B cell (primary cell): ENCODE measurements around the gene OR7D2. TPM values are rescaled to one million over a fixed set of nuclear protein-coding genes. Genes with fewer than 3 reads are reported as not detected.

Experiments
- ATAC-seq: fragments of 200-7000 bp; cut with Tn5 transposase; one replicate; pipeline ENCODE4 v1.10.0; 2021; ENCODE audit warnings: low read depth, mild to moderate bottlenecking, moderate number of reproducible peaks, moderate library complexity
- CTCF ChIA-PET: fragments of 350-600 bp; sonication (Branson Sonifier 250); formaldehyde crosslinking; loops from one replicate; lab custom pipeline; 2021; ENCODE audit warnings: antibody characterized with exemption, inconsistent platforms; lab: Charles Lee
- POLR2A ChIA-PET: fragments of 350-600 bp; sonication (Branson Sonifier 250); formaldehyde crosslinking; loops from one replicate; lab custom pipeline; 2021; ENCODE audit warnings: antibody characterized with exemption; lab: Charles Lee
- DNase-seq: peaks from one replicate; pipeline ENCODE4 v3.0.0; 2013
- H2AFZ ChIP-seq: 2 replicates; pipeline ENCODE4 v1.6.1; 2012; ENCODE audit warnings: mild to moderate bottlenecking, low read depth, low read length; ENCODE audit not compliant: insufficient read depth, poor library complexity, severe bottlenecking
- H3K27ac ChIP-seq, 2 donors: 1 replicate in 1 of 2; 2 replicates in 1 of 2; pipeline ENCODE4 v1.5.1; 2012 to 2013; ENCODE audit warnings: low read length in 2 of 2, mild to moderate bottlenecking in 2 of 2, moderate library complexity in 1 of 2
- H3K27me3 ChIP-seq, 4 experiments: fragments of 200-600 bp in 1 of 4; sonication (generic) in 1 of 4; replicated peaks in 1 of 4; 1 replicate in 2 of 4; 2 replicates in 2 of 4; pipeline versions ENCODE4 v1.6.1 to v1.7.0; 2013 to 2016; ENCODE audit warnings: low read length in 3 of 4, mild to moderate bottlenecking in 2 of 4, mixed read lengths in 1 of 4, moderate library complexity in 1 of 4; ENCODE audit not compliant: insufficient read depth in 4 of 4, control insufficient read depth in 3 of 4; ENCODE audit errors: control extremely low read depth in 1 of 4
- H3K36me3 ChIP-seq, 2 experiments: replicated peaks in 1 of 2; 1 replicate in 1 of 2; 2 replicates in 1 of 2; pipeline versions ENCODE4 v1.6.1 to v1.7.1; 2013; ENCODE audit warnings: low read length in 1 of 2; ENCODE audit not compliant: insufficient read depth in 2 of 2, control insufficient read depth in 1 of 2; ENCODE audit errors: control extremely low read depth in 1 of 2, extremely low read depth in 1 of 2
- H3K4me1 ChIP-seq, 2 donors: fragments of 200-600 bp in 1 of 2; sonication (generic) in 1 of 2; 1 replicate in 1 of 2; 2 replicates in 1 of 2; pipeline versions ENCODE4 v1.5.1 to v1.6.1; 2013 to 2017; ENCODE audit warnings: low read length in 2 of 2; ENCODE audit not compliant: control insufficient read depth in 2 of 2, insufficient read depth in 2 of 2
- H3K4me2 ChIP-seq: replicated peaks from 2 replicates; pipeline ENCODE3; 2012; ENCODE audit warnings: mild to moderate bottlenecking, low read depth, low read length; ENCODE audit not compliant: poor library complexity, severe bottlenecking
- H3K4me3 ChIP-seq, 5 experiments: fragments of 200-600 bp in 1 of 5; sonication (generic) in 1 of 5; 1 replicate in 3 of 5; 2 replicates in 2 of 5; pipeline versions ENCODE4 v1.5.1 to v1.7.0; 2011 to 2016; ENCODE audit warnings: low read length in 4 of 5, mild to moderate bottlenecking in 4 of 5, low read depth in 2 of 5, control low read depth in 1 of 5, moderate library complexity in 1 of 5; ENCODE audit not compliant: insufficient read depth in 1 of 5; ENCODE audit errors: control extremely low read depth in 1 of 5, extremely low read depth in 1 of 5
- H3K79me2 ChIP-seq: fragments of 200-600 bp; sonication (generic); one replicate; pipeline ENCODE4 v1.6.0; 2016; ENCODE audit warnings: low read length; ENCODE audit not compliant: control insufficient read depth, insufficient read depth
- H3K9ac ChIP-seq: fragments of 200-600 bp; sonication (generic); 2 replicates; pipeline ENCODE4 v1.6.1; 2017; ENCODE audit warnings: mild to moderate bottlenecking, low read length, moderate library complexity
- H3K9me3 ChIP-seq, 3 donors: one replicate each; pipeline versions ENCODE4 v1.6.1 to v1.7.1; 2013; ENCODE audit warnings: low read length in 2 of 3; ENCODE audit not compliant: control insufficient read depth in 2 of 3, insufficient read depth in 1 of 3; ENCODE audit errors: control extremely low read depth in 1 of 3
- H4K20me1 ChIP-seq: 2 replicates; pipeline ENCODE4 v1.6.0; 2012; ENCODE audit warnings: mild to moderate bottlenecking, low read length; ENCODE audit not compliant: insufficient read depth, control insufficient read depth, poor library complexity, severe bottlenecking
- H3K27ac Mint-ChIP-seq: one replicate; pipeline ENCODE4 v1.8.0; 2021; ENCODE audit warnings: mixed read lengths
- H3K27me3 Mint-ChIP-seq: one replicate; pipeline ENCODE4 v1.8.0; 2021; ENCODE audit warnings: mixed read lengths
- H3K4me1 Mint-ChIP-seq: one replicate; pipeline ENCODE4 v1.8.0; 2021; ENCODE audit warnings: mixed read lengths
- H3K4me3 Mint-ChIP-seq: one replicate; pipeline ENCODE4 v1.8.0; 2021; ENCODE audit warnings: mixed read lengths
- H3K9me3 Mint-ChIP-seq: one replicate; pipeline ENCODE4 v1.8.0; 2022; ENCODE audit warnings: mixed read lengths; ENCODE audit not compliant: insufficient read depth
- EZH2 ChIP-seq: IDR thresholded peaks from 2 replicates; pipeline ENCODE4 v1.6.1; 2012; ENCODE audit warnings: borderline replicate concordance, low read depth, mild to moderate bottlenecking, moderate library complexity, low read length; ENCODE audit not compliant: insufficient read depth, poor library complexity, severe bottlenecking
- WGBS: methylation state at CpG from one replicate; pipeline ENCODE4 v1.1.5; 2013; ENCODE audit warnings: missing lambda C conversion rate; ENCODE audit not compliant: insufficient coverage; 5-methylcytosine and 5-hydroxymethylcytosine counted together
- intact Hi-C: fragments of 100-400 bp; cut with micrococcal nuclease; formaldehyde crosslinking; loops from one replicate; pipeline ENCODE4 v1.10.0; 2022
- polyA plus RNA-seq: library from polyadenylated mRNA; depleted of rRNA; stranded (reverse); fragments of >200 nt; gene quantifications from 2 replicates; pipeline ENCODE4 v1.2.3, GENCODE V29; 2012
- total RNA-seq, 2 donors: library from RNA; stranded (reverse); fragments of 120-200 nt in 1 of 2; gene quantifications; 1 replicate in 1 of 2; 2 replicates in 1 of 2; pipeline versions ENCODE4 v1.2.3 to v1.2.4, GENCODE V29; 2013 to 2022
- TF ChIP-seq, protein P1 (sequence below): fragments of 200-600 bp; IDR thresholded peaks from one replicate; pipeline ENCODE4 v1.8.0; 2022; ENCODE audit warnings: antibody characterized with exemption, mild to moderate bottlenecking

The OR7D2 gene
- total and polyA plus RNA-seq, 2 donors (not counting 1 experiment from before 2014, with no cell fraction given), result 0.07 TPM; not detected in 1

DNA sequence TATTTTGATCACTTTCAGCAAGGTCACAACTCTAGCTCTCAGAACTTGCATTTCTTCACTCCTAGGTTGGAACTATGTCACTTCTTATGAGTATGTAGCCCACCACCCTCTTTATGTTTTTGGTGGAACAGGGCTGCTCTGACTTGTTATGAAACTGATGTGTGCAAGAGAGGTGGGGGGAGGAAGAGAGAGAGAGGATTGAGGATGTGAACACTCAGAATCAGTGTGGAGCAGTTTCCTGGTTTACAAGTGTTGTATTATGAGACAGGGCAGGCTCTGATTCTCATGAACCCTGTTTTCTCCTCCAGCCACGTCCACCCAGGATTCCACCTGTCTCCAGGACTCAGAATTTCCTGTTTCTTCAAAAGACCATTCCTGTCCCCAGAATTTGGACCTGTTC is 22.5 kb upstream of the OR7D2 start:
- WGBS, result 14% methylated on average over 1 of the region's 1 CpG
- ATAC-seq (no peak), DNase-seq (no peak)
- peak overlapping the region; percentile 61 for H3K4me2 ChIP-seq
- H3K27ac ChIP-seq, result peak overlapping the region; percentile 51 to 72
- ChIA-PET POLR2A (no interaction called here), CTCF (no interaction called here)
- H3K9ac ChIP-seq, result peak overlapping the region; percentile 36
- peaks cover 2 to 43% (median 11%) of the 10 kb centered on the region in 3 donors for H3K9me3 ChIP-seq
- TF ChIP-seq, protein P1, sequence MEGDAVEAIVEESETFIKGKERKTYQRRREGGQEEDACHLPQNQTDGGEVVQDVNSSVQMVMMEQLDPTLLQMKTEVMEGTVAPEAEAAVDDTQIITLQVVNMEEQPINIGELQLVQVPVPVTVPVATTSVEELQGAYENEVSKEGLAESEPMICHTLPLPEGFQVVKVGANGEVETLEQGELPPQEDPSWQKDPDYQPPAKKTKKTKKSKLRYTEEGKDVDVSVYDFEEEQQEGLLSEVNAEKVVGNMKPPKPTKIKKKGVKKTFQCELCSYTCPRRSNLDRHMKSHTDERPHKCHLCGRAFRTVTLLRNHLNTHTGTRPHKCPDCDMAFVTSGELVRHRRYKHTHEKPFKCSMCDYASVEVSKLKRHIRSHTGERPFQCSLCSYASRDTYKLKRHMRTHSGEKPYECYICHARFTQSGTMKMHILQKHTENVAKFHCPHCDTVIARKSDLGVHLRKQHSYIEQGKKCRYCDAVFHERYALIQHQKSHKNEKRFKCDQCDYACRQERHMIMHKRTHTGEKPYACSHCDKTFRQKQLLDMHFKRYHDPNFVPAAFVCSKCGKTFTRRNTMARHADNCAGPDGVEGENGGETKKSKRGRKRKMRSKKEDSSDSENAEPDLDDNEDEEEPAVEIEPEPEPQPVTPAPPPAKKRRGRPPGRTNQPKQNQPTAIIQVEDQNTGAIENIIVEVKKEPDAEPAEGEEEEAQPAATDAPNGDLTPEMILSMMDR, result no peak
- no peak for TF ChIP-seq EZH2
- H3K27me3 Mint-ChIP-seq, result no peaks in the 10 kb centered on the region
- peak overlapping the region; percentile 64 for H3K4me3 Mint-ChIP-seq
- peaks cover 46% of the 10 kb centered on the region for H3K4me1 Mint-ChIP-seq
- H3K4me1 ChIP-seq, result peaks cover 27 to 29% of the 10 kb centered on the region in 2 donors
- H3K79me2 ChIP-seq, result peaks cover 84% of the 10 kb centered on the region
- peaks cover 17% of the 10 kb centered on the region for H4K20me1 ChIP-seq
- H3K36me3 ChIP-seq, result peaks cover 4 to 57% of the 10 kb centered on the region in 2 experiments
- no peaks in the 10 kb centered on the region for H3K27me3 ChIP-seq
- intact Hi-C loops, result no loop called here
- H3K9me3 Mint-ChIP-seq, result peaks cover 1% of the 10 kb centered on the region
- no peak overlapping the region for H2AFZ ChIP-seq
- peak overlapping the region; percentile 84 for H3K27ac Mint-ChIP-seq
- H3K4me3 ChIP-seq, result peak overlapping the region in 3 of 5 experiments; percentile 5 to 35 (median 11)

DNA sequence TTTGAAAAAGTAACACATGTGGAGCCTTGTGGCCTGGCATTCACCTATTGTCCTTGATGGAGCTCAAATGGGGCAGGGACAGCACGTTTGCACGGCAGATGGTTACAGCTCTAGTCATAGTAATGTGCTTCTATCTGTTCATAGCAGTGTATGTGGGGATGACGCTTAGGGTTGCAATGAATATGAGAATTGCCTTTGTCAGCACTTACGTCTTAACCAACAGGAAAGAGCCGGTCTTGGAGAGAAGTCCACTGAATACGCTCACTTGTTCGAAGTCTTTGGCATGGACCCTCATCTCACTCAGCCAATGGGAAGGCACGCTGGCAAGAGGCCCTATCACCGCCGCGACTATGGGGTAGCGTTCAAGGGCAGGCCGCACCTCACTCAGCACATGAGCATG is 18.9 kb upstream of the OR7D2 start:
- no peaks in the 10 kb centered on the region for H3K27me3 ChIP-seq
- peaks cover 63% of the 10 kb centered on the region for H3K79me2 ChIP-seq
- no peaks in the 10 kb centered on the region for H3K9me3 Mint-ChIP-seq
- TF ChIP-seq, protein P1, result no peak
- TF ChIP-seq EZH2, result no peak
- ChIA-PET CTCF (no interaction called here), POLR2A (no interaction called here)
- H3K4me1 Mint-ChIP-seq, result peaks cover 28% of the 10 kb centered on the region
- H3K4me1 ChIP-seq, result peaks cover 25 to 29% of the 10 kb centered on the region in 2 donors
- ATAC-seq, result no peak
- no peak overlapping the region for H2AFZ ChIP-seq
- H3K9ac ChIP-seq, result no peak overlapping the region
- H3K4me3 ChIP-seq, result no peak overlapping the region
- no peaks in the 10 kb centered on the region for H3K27me3 Mint-ChIP-seq
- H3K36me3 ChIP-seq, result peaks cover 4 to 77% of the 10 kb centered on the region in 2 experiments
- intact Hi-C loops, result no loop called here
- no peak overlapping the region for H3K4me2 ChIP-seq
- DNase-seq, result no peak
- H4K20me1 ChIP-seq, result no peaks in the 10 kb centered on the region
- peaks cover 0 to 47% (median 6%) of the 10 kb centered on the region in 3 donors for H3K9me3 ChIP-seq
- WGBS, result over 99% methylated on average over 13 of the region's 13 CpGs
- no peak overlapping the region for H3K27ac Mint-ChIP-seq
- no peak overlapping the region for H3K27ac ChIP-seq
- H3K4me3 Mint-ChIP-seq, result no peak overlapping the region
